ENCODE results near the gene BAG2. TPM values are rescaled to one million over a fixed set of nuclear protein-coding genes. Genes with fewer than 3 reads are reported as not detected.
A peak's percentile ranks its signal among the peaks of the same experiment; 100 is the strongest.

Gene BAG2
- total RNA-seq, 1 donor from 2014 or later = 8.8 TPM

- H3K4me1 ChIP-seq = no peaks in the 10 kb centered on the region
- TF ChIP-seq POLR2AphosphoS5 (IDR thresholded peaks at IDR 0.05; ENCODE audit: insufficient read depth in 1 of 2, low read depth in 1 of 2) (no peak), CTCF (IDR thresholded peaks at IDR 0.05) (no peak), POLR2A (IDR thresholded peaks at IDR 0.05) (no peak)
- no peaks in the 10 kb centered on the region for H3K27me3 ChIP-seq
- no peak overlapping the region for H3K4me3 ChIP-seq
- no peaks in the 10 kb centered on the region for H3K9me3 ChIP-seq
- intact Hi-C loops (cut with DNase I) = no loop called here
- DNase-seq (ENCODE audit: extremely low spot score in 2 of 2) = no peak
- H3K36me3 ChIP-seq = no peaks in the 10 kb centered on the region
- no peak overlapping the region for H3K27ac ChIP-seq
Observed at GRCh38 chr6:57207141-57207540, 35.0 kb downstream of the BAG2 start.

GRCh38 chr6:57207872-57208271 is 35.7 kb downstream of the BAG2 start:
- Histone ChIP-seq H3K4me1 (no peaks in the 10 kb centered on the region), H3K27ac (no peak overlapping the region), H3K27me3 (no peaks in the 10 kb centered on the region), H3K36me3 (no peaks in the 10 kb centered on the region), H3K4me3 (no peak overlapping the region), H3K9me3 (no peaks in the 10 kb centered on the region)
- TF ChIP-seq POLR2AphosphoS5 (IDR thresholded peaks at IDR 0.05; ENCODE audit: insufficient read depth in 1 of 2, low read depth in 1 of 2) = no peak
- no peak for TF ChIP-seq POLR2A (IDR thresholded peaks at IDR 0.05)
- TF ChIP-seq CTCF (IDR thresholded peaks at IDR 0.05) = no peak
- intact Hi-C loops (cut with DNase I) = no loop called here
- DNase-seq (ENCODE audit: extremely low spot score in 2 of 2) = no peak

- DNase-seq (ENCODE audit: extremely low spot score in 2 of 2) = no peak
- no peak overlapping the region for H3K4me3 ChIP-seq
- TF ChIP-seq POLR2AphosphoS5 (IDR thresholded peaks at IDR 0.05; ENCODE audit: insufficient read depth in 1 of 2, low read depth in 1 of 2) = no peak
- no peak for TF ChIP-seq CTCF (IDR thresholded peaks at IDR 0.05)
- no peak for TF ChIP-seq POLR2A (IDR thresholded peaks at IDR 0.05)
- no peak overlapping the region for H3K27ac ChIP-seq
- no peaks in the 10 kb centered on the region for H3K9me3 ChIP-seq
- H3K27me3 ChIP-seq = no peaks in the 10 kb centered on the region
- intact Hi-C loops (cut with DNase I) = no loop called here
- no peaks in the 10 kb centered on the region for H3K36me3 ChIP-seq
- no peaks in the 10 kb centered on the region for H3K4me1 ChIP-seq
Observed at GRCh38 chr6:57209030-57209429, 36.9 kb downstream of the BAG2 start.

GRCh38 chr6:57210060-57210459 is 37.9 kb downstream of the BAG2 start:
- Histone ChIP-seq H3K27me3 (no peaks in the 10 kb centered on the region), H3K4me3 (no peak overlapping the region), H3K27ac (no peak overlapping the region), H3K9me3 (no peaks in the 10 kb centered on the region), H3K4me1 (no peaks in the 10 kb centered on the region), H3K36me3 (no peaks in the 10 kb centered on the region)
- no peak for DNase-seq (ENCODE audit: extremely low spot score in 2 of 2)
- intact Hi-C loops (cut with DNase I) = no loop called here
- no peak for TF ChIP-seq POLR2AphosphoS5 (IDR thresholded peaks at IDR 0.05; ENCODE audit: insufficient read depth in 1 of 2, low read depth in 1 of 2)

GRCh38 chr6:57215260-57215659 is 43.1 kb downstream of the BAG2 start:
- no peak for TF ChIP-seq POLR2AphosphoS5 (IDR thresholded peaks at IDR 0.05; ENCODE audit: insufficient read depth in 1 of 2, low read depth in 1 of 2)
- intact Hi-C loops (cut with DNase I) = no loop called here

GRCh38 chr6:57216235-57217101 is 44.3 kb downstream of the BAG2 start:
- Histone ChIP-seq H3K9me3 (no peaks in the 10 kb centered on the region), H3K27ac (no peak overlapping the region), H3K27me3 (no peaks in the 10 kb centered on the region), H3K4me1 (peaks cover 36% of the 10 kb centered on the region), H3K4me3 (no peak overlapping the region), H3K36me3 (no peaks in the 10 kb centered on the region)
- TF ChIP-seq POLR2AphosphoS5 (IDR thresholded peaks at IDR 0.05; ENCODE audit: insufficient read depth in 1 of 2, low read depth in 1 of 2) (peak in 1 of 2 donors; percentile 78), POLR2A (IDR thresholded peaks at IDR 0.05) (no peak)
- DNase-seq (ENCODE audit: extremely low spot score in 2 of 2) = no peak
- intact Hi-C loops (cut with DNase I) = no loop called here

More at GRCh38 chr6:57215260-57215659, 43.1 kb downstream of the BAG2 start:
- no peaks in the 10 kb centered on the region for H3K27me3 ChIP-seq
- no peak overlapping the region for H3K27ac ChIP-seq
- H3K4me1 ChIP-seq = peaks cover 26% of the 10 kb centered on the region
- no peaks in the 10 kb centered on the region for H3K9me3 ChIP-seq
- no peak for DNase-seq (ENCODE audit: extremely low spot score in 2 of 2)
- H3K4me3 ChIP-seq = no peak overlapping the region
- no peaks in the 10 kb centered on the region for H3K36me3 ChIP-seq

Data from vagina (tissue), 2 donors.